Nephron progenitor cell (in vitro differentiated cells): Measurements from ENCODE around the gene TIMM17A.
A peak's percentile ranks its signal among the peaks of the same experiment; 100 is the strongest.

ENCODE experiments used
- DNase-seq: peaks from one replicate; pipeline ENCODE4 v3.0.0; 2021
- H3K27ac Mint-ChIP-seq: 2 replicates; pipeline ENCODE4 v1.8.0; 2021; ENCODE audit warnings: mild to moderate bottlenecking, moderate library complexity, mixed read lengths
- H3K27me3 Mint-ChIP-seq: 2 replicates; pipeline ENCODE4 v1.8.0; 2021; ENCODE audit warnings: mild to moderate bottlenecking, low read depth, mixed read lengths; ENCODE audit not compliant: poor library complexity
- H3K36me3 Mint-ChIP-seq: 2 replicates; pipeline ENCODE4 v1.8.0; 2021; ENCODE audit warnings: low read depth, mixed read lengths
- H3K4me1 Mint-ChIP-seq: 2 replicates; pipeline ENCODE4 v1.8.0; 2021; ENCODE audit warnings: mixed read lengths
- H3K4me3 Mint-ChIP-seq: 2 replicates; pipeline ENCODE4 v1.8.0; 2021; ENCODE audit warnings: mild to moderate bottlenecking, moderate library complexity, mixed read lengths
- H3K9me3 Mint-ChIP-seq: 2 replicates; pipeline ENCODE4 v1.8.0; 2021; ENCODE audit warnings: mild to moderate bottlenecking, moderate library complexity, mixed read lengths
- CTCF ChIP-seq: fragments of 200-600 bp; sonication (generic); IDR thresholded peaks from 2 replicates; pipeline ENCODE4 v1.5.0; 2021; ENCODE audit warnings: antibody characterized with exemption

The TIMM17A gene

GRCh38 chr1:201925301-201925567 is 30.1 kb upstream of the TIMM17A start:
- no peak overlapping the region for H3K27ac Mint-ChIP-seq
- peaks cover 5% of the 10 kb centered on the region for H3K27me3 Mint-ChIP-seq
- TF ChIP-seq CTCF = no peak
- no peak for DNase-seq
- H3K4me1 Mint-ChIP-seq = peaks cover 54% of the 10 kb centered on the region
- peaks cover 11% of the 10 kb centered on the region for H3K9me3 Mint-ChIP-seq
- H3K4me3 Mint-ChIP-seq = no peak overlapping the region
- H3K36me3 Mint-ChIP-seq = peaks cover 41% of the 10 kb centered on the region

- peaks cover 4% of the 10 kb centered on the region for H3K9me3 Mint-ChIP-seq
- no peak for TF ChIP-seq CTCF
- peaks cover 32% of the 10 kb centered on the region for H3K36me3 Mint-ChIP-seq
- DNase-seq = no peak
- H3K27ac Mint-ChIP-seq = peak overlapping the region; percentile 58
- peaks cover 5% of the 10 kb centered on the region for H3K27me3 Mint-ChIP-seq
- H3K4me1 Mint-ChIP-seq = peaks cover 46% of the 10 kb centered on the region
- H3K4me3 Mint-ChIP-seq = no peak overlapping the region
Measured at GRCh38 chr1:201925981-201926645, 29.2 kb upstream of the TIMM17A start.

- Mint-ChIP-seq H3K27me3 (peaks cover 5% of the 10 kb centered on the region), H3K4me1 (peaks cover 34% of the 10 kb centered on the region), H3K4me3 (no peak overlapping the region), H3K9me3 (no peaks in the 10 kb centered on the region), H3K27ac (no peak overlapping the region), H3K36me3 (peaks cover 18% of the 10 kb centered on the region)
- DNase-seq = no peak
- no peak for TF ChIP-seq CTCF
Measured at GRCh38 chr1:201928266-201928665, 27.0 kb upstream of the TIMM17A start.

GRCh38 chr1:201930137-201930536 is 25.2 kb upstream of the TIMM17A start:
- H3K27me3 Mint-ChIP-seq = peaks cover 13% of the 10 kb centered on the region
- H3K27ac Mint-ChIP-seq = no peak overlapping the region
- H3K9me3 Mint-ChIP-seq = no peaks in the 10 kb centered on the region
- H3K36me3 Mint-ChIP-seq = peaks cover 22% of the 10 kb centered on the region
- DNase-seq = no peak
- H3K4me1 Mint-ChIP-seq = peaks cover 32% of the 10 kb centered on the region
- no peak for TF ChIP-seq CTCF
- H3K4me3 Mint-ChIP-seq = no peak overlapping the region

GRCh38 chr1:201930803-201931202 is 24.5 kb upstream of the TIMM17A start:
- Mint-ChIP-seq H3K4me3 (no peak overlapping the region), H3K36me3 (peaks cover 22% of the 10 kb centered on the region), H3K27me3 (peaks cover 11% of the 10 kb centered on the region), H3K27ac (no peak overlapping the region), H3K9me3 (no peaks in the 10 kb centered on the region), H3K4me1 (peaks cover 27% of the 10 kb centered on the region)
- TF ChIP-seq CTCF = no peak
- no peak for DNase-seq

- DNase-seq = no peak
- Mint-ChIP-seq H3K36me3 (peaks cover 17% of the 10 kb centered on the region), H3K4me1 (peaks cover 35% of the 10 kb centered on the region), H3K27ac (peak overlapping the region; percentile 3), H3K4me3 (no peak overlapping the region), H3K27me3 (peaks cover 10% of the 10 kb centered on the region), H3K9me3 (no peaks in the 10 kb centered on the region)
- TF ChIP-seq CTCF = no peak
Measured at GRCh38 chr1:201933840-201934430, 21.4 kb upstream of the TIMM17A start.
